H9 (cell line): ENCODE measurements around the gene ABR. TPM values are rescaled to one million over a fixed set of nuclear protein-coding genes. Genes with fewer than 3 reads are reported as not detected.
A peak's percentile ranks its signal among the peaks of the same experiment; 100 is the strongest.

Experiments used
- DNase-seq: peaks from one replicate; pipeline ENCODE4 v3.0.0-alpha.2; 2017
- H2AFZ ChIP-seq: one replicate; pipeline ENCODE4 v1.6.1; 2013; ENCODE audit warnings: mild to moderate bottlenecking, low read length, control low read depth, moderate library complexity
- H2AK5ac ChIP-seq: 2 replicates; pipeline ENCODE4 v1.6.1; 2013; ENCODE audit warnings: low read length, control low read depth, mixed read lengths; ENCODE audit not compliant: insufficient read length
- H2BK120ac ChIP-seq: one replicate; pipeline ENCODE4 v1.6.1; 2013; ENCODE audit warnings: low read depth, mild to moderate bottlenecking, low read length, control low read depth, inconsistent platforms; ENCODE audit not compliant: poor library complexity, severe bottlenecking
- H2BK12ac ChIP-seq: 2 replicates; pipeline ENCODE4 v1.6.1; 2013; ENCODE audit warnings: low read length, control low read depth, mixed read lengths, low read depth; ENCODE audit not compliant: insufficient read length
- H2BK15ac ChIP-seq: 2 replicates; pipeline ENCODE4 v1.6.1; 2013; ENCODE audit warnings: low read depth, low read length, control low read depth
- H2BK20ac ChIP-seq: one replicate; pipeline ENCODE4 v1.6.1; 2013; ENCODE audit warnings: low read depth, mild to moderate bottlenecking, low read length, control low read depth, inconsistent platforms; ENCODE audit not compliant: poor library complexity, severe bottlenecking
- H2BK5ac ChIP-seq: 2 replicates; pipeline ENCODE4 v1.6.1; 2013; ENCODE audit warnings: low read length, control low read depth, mixed read lengths; ENCODE audit not compliant: insufficient read length
- H3K14ac ChIP-seq: 2 replicates; pipeline ENCODE4 v1.6.1; 2013; ENCODE audit warnings: low read length, control low read depth; ENCODE audit not compliant: insufficient read depth
- H3K18ac ChIP-seq: 2 replicates; pipeline ENCODE4 v1.6.1; 2013; ENCODE audit warnings: low read depth, mild to moderate bottlenecking, mixed read lengths, low read length, control low read depth; ENCODE audit not compliant: insufficient read length
- H3K23ac ChIP-seq: 2 replicates; pipeline ENCODE4 v1.6.1; 2013; ENCODE audit warnings: low read length, control low read depth, mixed read lengths, low read depth; ENCODE audit not compliant: insufficient read length
- H3K23me2 ChIP-seq: 2 replicates; pipeline ENCODE4 v1.6.1; 2013; ENCODE audit warnings: low read depth, mild to moderate bottlenecking, mixed read lengths, low read length, control low read depth; ENCODE audit not compliant: insufficient read length, poor library complexity, severe bottlenecking
- H3K27ac ChIP-seq: 2 replicates; pipeline ENCODE4 v1.5.1; 2013; ENCODE audit warnings: low read length, control low read depth, mixed read lengths, low read depth; ENCODE audit not compliant: insufficient read length
- H3K27me3 ChIP-seq: 2 replicates; pipeline ENCODE4 v1.6.1; 2013; ENCODE audit warnings: low read length, control low read depth, inconsistent platforms; ENCODE audit not compliant: insufficient read depth
- H3K4ac ChIP-seq: 2 replicates; pipeline ENCODE4 v1.6.1; 2013; ENCODE audit warnings: low read depth, mild to moderate bottlenecking, control low read depth, inconsistent platforms, low read length, moderate library complexity
- H3K4me1 ChIP-seq: 2 replicates; pipeline ENCODE4 v1.6.1; 2013; ENCODE audit warnings: low read length, control low read depth, inconsistent platforms; ENCODE audit not compliant: insufficient read depth
- H3K4me2 ChIP-seq: 2 replicates; pipeline ENCODE4 v1.6.1; 2013; ENCODE audit warnings: low read length, control low read depth, mixed read lengths; ENCODE audit not compliant: insufficient read length, insufficient read depth
- H3K56ac ChIP-seq: 2 replicates; pipeline ENCODE4 v1.6.1; 2013; ENCODE audit warnings: low read depth, mild to moderate bottlenecking, mixed read lengths, low read length, control low read depth; ENCODE audit not compliant: insufficient read length
- H3K79me1 ChIP-seq: 2 replicates; pipeline ENCODE4 v1.6.1; 2013; ENCODE audit warnings: low read depth, mild to moderate bottlenecking, moderate library complexity, low read length, control low read depth, inconsistent platforms; ENCODE audit not compliant: insufficient read depth, poor library complexity, severe bottlenecking
- H3K79me2 ChIP-seq: 2 replicates; pipeline ENCODE4 v1.6.1; 2013; ENCODE audit warnings: low read length, control low read depth, inconsistent platforms; ENCODE audit not compliant: insufficient read depth
- H3K9ac ChIP-seq: 2 replicates; pipeline ENCODE4 v1.6.1; 2013; ENCODE audit warnings: low read length, control low read depth, mixed read lengths; ENCODE audit not compliant: insufficient read length; ENCODE audit errors: extremely low read depth
- H3K9me3 ChIP-seq: one replicate; pipeline ENCODE4 v1.6.1; 2013; ENCODE audit warnings: low read depth, low read length, inconsistent platforms; ENCODE audit not compliant: control insufficient read depth
- H3T11ph ChIP-seq: one replicate; pipeline ENCODE4 v1.6.1; 2013; ENCODE audit warnings: mild to moderate bottlenecking, low read length, control low read depth, inconsistent platforms
- H4K20me1 ChIP-seq: one replicate; pipeline ENCODE4 v1.6.1; 2013; ENCODE audit not compliant: control insufficient read depth, insufficient read length, insufficient read depth
- H4K5ac ChIP-seq: 2 replicates; pipeline ENCODE4 v1.6.1; 2013; ENCODE audit warnings: low read depth, mild to moderate bottlenecking, mixed read lengths, low read length, control low read depth; ENCODE audit not compliant: insufficient read length
- H4K8ac ChIP-seq: replicated peaks from 2 replicates; pipeline ENCODE4 v1.6.1; 2013; ENCODE audit warnings: low read length, control low read depth, mixed read lengths, low read depth; ENCODE audit not compliant: insufficient read length
- H4K91ac ChIP-seq: 2 replicates; pipeline ENCODE4 v1.6.1; 2013; ENCODE audit warnings: low read depth, mild to moderate bottlenecking, moderate library complexity, mixed read lengths, low read length, control low read depth; ENCODE audit not compliant: insufficient read length
- H3K27ac Mint-ChIP-seq, 3 experiments: 2 replicates in 2 of 3; 3 replicates in 1 of 3; pipeline ENCODE4 v1.8.0; 2020 to 2021; ENCODE audit warnings: mixed read lengths in 3 of 3, mild to moderate bottlenecking in 1 of 3, moderate library complexity in 1 of 3
- H3K27me3 Mint-ChIP-seq: 2 replicates; pipeline ENCODE4 v1.8.0; 2021; ENCODE audit warnings: low read depth, mild to moderate bottlenecking, moderate library complexity, mixed read lengths
- H3K36me3 Mint-ChIP-seq, 3 experiments: 2 replicates in 2 of 3; 3 replicates in 1 of 3; pipeline ENCODE4 v1.8.0; 2020 to 2021; ENCODE audit warnings: low read depth in 3 of 3, mixed read lengths in 3 of 3; ENCODE audit not compliant: insufficient read depth in 1 of 3
- H3K4me1 Mint-ChIP-seq, 2 experiments: 2 replicates each; pipeline ENCODE4 v1.8.0; 2020; ENCODE audit warnings: mixed read lengths in 2 of 2
- H3K4me3 Mint-ChIP-seq, 2 experiments: 2 replicates in 1 of 2; 3 replicates in 1 of 2; pipeline ENCODE4 v1.8.0; 2020 to 2021; ENCODE audit warnings: mild to moderate bottlenecking in 2 of 2, mixed read lengths in 2 of 2, moderate library complexity in 1 of 2
- H3K9me3 Mint-ChIP-seq, 2 experiments: 2 replicates in 1 of 2; 3 replicates in 1 of 2; pipeline ENCODE4 v1.8.0; 2020; ENCODE audit warnings: mild to moderate bottlenecking in 2 of 2, mixed read lengths in 2 of 2, moderate library complexity in 1 of 2
- WGBS: extraction: QIAGEN DNeasy Blood & Tissue Kit; methylation state at CpG from one replicate; pipeline ENCODE4 v1.1.7; 2013; ENCODE audit warnings: missing lambda C conversion rate, low lambda C conversion rate, mixed read lengths; ENCODE audit not compliant: insufficient read length; ENCODE audit errors: extremely low coverage; 5-methylcytosine and 5-hydroxymethylcytosine counted together
- total RNA-seq: library from RNA; stranded (reverse); gene quantifications from 2 replicates; pipeline ENCODE4 v1.2.1, GENCODE V29; 2021
- TF ChIP-seq, protein P1 (sequence below): fragments of 200-600 bp; sonication (generic); conservative IDR thresholded peaks from 3 replicates; pipeline ENCODE4 v1.8.0; 2021; ENCODE audit warnings: antibody characterized with exemption, mild to moderate bottlenecking

The ABR gene
- total RNA-seq, 1 experiment from 2014 or later, result 34.7 TPM

DNA sequence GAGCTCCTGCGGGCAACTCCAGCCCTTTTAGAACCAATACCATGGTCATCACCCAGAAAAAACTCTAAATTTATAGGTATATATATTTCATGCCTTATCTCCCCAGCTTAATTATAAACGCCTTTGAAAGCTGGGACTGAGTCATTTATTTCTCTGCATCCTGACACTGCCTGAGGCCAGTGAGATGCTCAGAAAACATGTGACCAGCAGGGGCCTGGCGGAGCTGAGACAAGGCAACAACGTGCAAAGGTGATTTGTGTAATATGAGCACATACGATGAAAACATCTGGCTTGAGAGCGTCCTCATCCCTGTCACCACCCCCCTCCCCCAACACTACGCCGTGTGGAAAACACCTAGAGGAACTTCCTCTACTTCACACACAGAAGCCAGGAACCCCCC is 222.9 kb downstream of the ABR start:
- Histone ChIP-seq H3K79me1 (peaks cover 7% of the 10 kb centered on the region), H3T11ph (no peak overlapping the region), H2AK5ac (no peak overlapping the region), H2BK120ac (no peak overlapping the region), H2BK5ac (no peak overlapping the region), H2BK15ac (no peak overlapping the region), H2BK20ac (no peak overlapping the region), H3K4ac (no peak overlapping the region), H3K27ac (no peak overlapping the region), H3K9me3 (no peaks in the 10 kb centered on the region), H3K56ac (no peak overlapping the region), H4K20me1 (no peaks in the 10 kb centered on the region), H3K18ac (no peak overlapping the region), H3K4me1 (no peaks in the 10 kb centered on the region; the same call in 1 of the 2 replicates), H3K4me2 (no peak overlapping the region), H3K27me3 (no peaks in the 10 kb centered on the region), H2BK12ac (no peak overlapping the region), H4K91ac (no peak overlapping the region), H3K14ac (no peak overlapping the region), H3K79me2 (peaks cover 2% of the 10 kb centered on the region; the same call in 1 of the 2 replicates), H3K23ac (no peak overlapping the region), H4K5ac (no peak overlapping the region), H3K9ac (no peak overlapping the region), H3K23me2 (no peaks in the 10 kb centered on the region), H2AFZ (no peak overlapping the region), H4K8ac (no peak overlapping the region)
- no CpG with 5 or more reads among the region's 8 CpGs for WGBS
- Mint-ChIP-seq H3K4me3 (no peak overlapping the region), H3K36me3 (peaks cover 12 to 24% (median 21%) of the 10 kb centered on the region in 3 experiments), H3K9me3 (no peaks in the 10 kb centered on the region), H3K4me1 (peaks cover 30 to 38% of the 10 kb centered on the region in 2 experiments), H3K27me3 (no peaks in the 10 kb centered on the region), H3K27ac (peak overlapping the region in 1 of 3 experiments; percentile 31; a peak in 1 of 7 replicates)
- no peak for DNase-seq
- TF ChIP-seq, protein P1, sequence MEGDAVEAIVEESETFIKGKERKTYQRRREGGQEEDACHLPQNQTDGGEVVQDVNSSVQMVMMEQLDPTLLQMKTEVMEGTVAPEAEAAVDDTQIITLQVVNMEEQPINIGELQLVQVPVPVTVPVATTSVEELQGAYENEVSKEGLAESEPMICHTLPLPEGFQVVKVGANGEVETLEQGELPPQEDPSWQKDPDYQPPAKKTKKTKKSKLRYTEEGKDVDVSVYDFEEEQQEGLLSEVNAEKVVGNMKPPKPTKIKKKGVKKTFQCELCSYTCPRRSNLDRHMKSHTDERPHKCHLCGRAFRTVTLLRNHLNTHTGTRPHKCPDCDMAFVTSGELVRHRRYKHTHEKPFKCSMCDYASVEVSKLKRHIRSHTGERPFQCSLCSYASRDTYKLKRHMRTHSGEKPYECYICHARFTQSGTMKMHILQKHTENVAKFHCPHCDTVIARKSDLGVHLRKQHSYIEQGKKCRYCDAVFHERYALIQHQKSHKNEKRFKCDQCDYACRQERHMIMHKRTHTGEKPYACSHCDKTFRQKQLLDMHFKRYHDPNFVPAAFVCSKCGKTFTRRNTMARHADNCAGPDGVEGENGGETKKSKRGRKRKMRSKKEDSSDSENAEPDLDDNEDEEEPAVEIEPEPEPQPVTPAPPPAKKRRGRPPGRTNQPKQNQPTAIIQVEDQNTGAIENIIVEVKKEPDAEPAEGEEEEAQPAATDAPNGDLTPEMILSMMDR, result no peak
